Loucy (cell line): ENCODE measurements around the gene LRRC4C.

Source experiments
- H2AFZ ChIP-seq: fragments of 200-600 bp; sonication (generic); 2 replicates; pipeline ENCODE4 v1.6.0; 2016; ENCODE audit warnings: antibody characterized with exemption, mild to moderate bottlenecking, low read length, moderate library complexity
- H3F3A ChIP-seq: fragments of 200-600 bp; 2 replicates; pipeline ENCODE4 v1.6.0; 2016; ENCODE audit warnings: antibody characterized with exemption, low read depth, mild to moderate bottlenecking
- H3K27me3 ChIP-seq: fragments of 200-600 bp; sonication (generic); 2 replicates; pipeline ENCODE4 v1.6.1; 2014; ENCODE audit warnings: low read length, mild to moderate bottlenecking; ENCODE audit not compliant: insufficient read depth, poor library complexity, severe bottlenecking
- H3K36me3 ChIP-seq: fragments of 200-600 bp; sonication (generic); 2 replicates; pipeline ENCODE4 v1.6.1; 2016; ENCODE audit warnings: low read length; ENCODE audit not compliant: insufficient read depth
- H3K4me1 ChIP-seq: fragments of 200-600 bp; sonication (generic); 2 replicates; pipeline ENCODE4 v1.5.1; 2014; ENCODE audit warnings: low read length, mild to moderate bottlenecking; ENCODE audit not compliant: insufficient read depth, poor library complexity, severe bottlenecking
- H3K4me2 ChIP-seq: fragments of 200-600 bp; sonication (generic); 2 replicates; pipeline ENCODE4 v1.6.0; 2014; ENCODE audit warnings: antibody characterized with exemption, low read length, low read depth, mild to moderate bottlenecking; ENCODE audit not compliant: poor library complexity, severe bottlenecking
- H3K4me3 ChIP-seq: fragments of 200-600 bp; sonication (generic); 2 replicates; pipeline ENCODE4 v1.5.1; 2014; ENCODE audit warnings: low read length, mild to moderate bottlenecking, mixed read lengths; ENCODE audit not compliant: poor library complexity, severe bottlenecking
- H3K79me2 ChIP-seq: fragments of 200-600 bp; sonication (generic); 2 replicates; pipeline ENCODE4 v1.6.1; 2014; ENCODE audit warnings: low read length; ENCODE audit not compliant: insufficient read depth
- H3K9ac ChIP-seq: fragments of 200-600 bp; sonication (generic); 2 replicates; pipeline ENCODE4 v1.6.0; 2014; ENCODE audit warnings: mild to moderate bottlenecking, low read depth, low read length, moderate library complexity; ENCODE audit not compliant: poor library complexity, severe bottlenecking
- H3K9me2 ChIP-seq: fragments of 200-600 bp; sonication (generic); replicated peaks from 2 replicates; pipeline ENCODE4 v1.6.1; 2016; ENCODE audit warnings: low read depth, low read length, mixed read lengths
- H3K9me3 ChIP-seq: fragments of 200-600 bp; sonication (generic); 2 replicates; pipeline ENCODE4 v1.6.1; 2014; ENCODE audit warnings: mild to moderate bottlenecking, antibody characterized with exemption, low read length, low read depth; ENCODE audit not compliant: insufficient read depth
- H4K20me1 ChIP-seq: fragments of 200-600 bp; sonication (generic); 2 replicates; pipeline ENCODE4 v1.6.0; 2014; ENCODE audit warnings: antibody characterized with exemption, low read length, mild to moderate bottlenecking; ENCODE audit not compliant: insufficient read depth, poor library complexity, severe bottlenecking
- EZH2phosphoT487 ChIP-seq: fragments of 200-600 bp; IDR thresholded peaks from 2 replicates; pipeline ENCODE4 v1.6.1; 2018; ENCODE audit warnings: antibody characterized with exemption, mild to moderate bottlenecking, moderate library complexity, borderline replicate concordance
- TF ChIP-seq, protein P1 (sequence below): fragments of 200-600 bp; sonication (generic); conservative IDR thresholded peaks from 2 replicates; pipeline ENCODE4 v1.5.1; 2014; ENCODE audit warnings: mild to moderate bottlenecking, antibody characterized with exemption, low read length

LRRC4C gene

DNA sequence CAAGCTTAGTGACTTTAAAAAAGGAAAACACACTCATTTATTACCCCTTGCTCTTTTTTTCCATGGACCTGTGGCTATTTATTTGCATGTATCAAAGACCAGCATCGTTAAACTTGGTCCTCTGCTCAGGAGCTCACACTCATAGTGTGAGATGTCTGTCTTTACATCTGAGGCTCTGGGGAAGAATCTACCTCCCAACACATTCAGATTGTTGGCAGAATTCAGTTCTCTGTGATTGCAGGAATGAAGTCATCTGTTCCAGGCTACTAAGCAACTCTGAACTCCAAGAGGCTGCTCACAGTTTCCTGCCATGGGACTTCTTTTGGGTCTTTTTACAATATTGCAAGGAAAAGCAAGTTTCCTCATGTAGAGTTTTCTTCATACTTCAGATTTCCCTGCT is 138.8 kb downstream of the LRRC4C start:
- H3K9me3 ChIP-seq, result no peaks in the 10 kb centered on the region
- no peak overlapping the region for H3K9ac ChIP-seq
- no peaks in the 10 kb centered on the region for H3K27me3 ChIP-seq
- H3K36me3 ChIP-seq, result no peaks in the 10 kb centered on the region
- H3K4me3 ChIP-seq, result no peak overlapping the region
- H3K79me2 ChIP-seq, result no peaks in the 10 kb centered on the region
- no peaks in the 10 kb centered on the region for H3K9me2 ChIP-seq
- no peak overlapping the region for H2AFZ ChIP-seq
- H3K4me1 ChIP-seq, result no peaks in the 10 kb centered on the region
- TF ChIP-seq, protein P1, sequence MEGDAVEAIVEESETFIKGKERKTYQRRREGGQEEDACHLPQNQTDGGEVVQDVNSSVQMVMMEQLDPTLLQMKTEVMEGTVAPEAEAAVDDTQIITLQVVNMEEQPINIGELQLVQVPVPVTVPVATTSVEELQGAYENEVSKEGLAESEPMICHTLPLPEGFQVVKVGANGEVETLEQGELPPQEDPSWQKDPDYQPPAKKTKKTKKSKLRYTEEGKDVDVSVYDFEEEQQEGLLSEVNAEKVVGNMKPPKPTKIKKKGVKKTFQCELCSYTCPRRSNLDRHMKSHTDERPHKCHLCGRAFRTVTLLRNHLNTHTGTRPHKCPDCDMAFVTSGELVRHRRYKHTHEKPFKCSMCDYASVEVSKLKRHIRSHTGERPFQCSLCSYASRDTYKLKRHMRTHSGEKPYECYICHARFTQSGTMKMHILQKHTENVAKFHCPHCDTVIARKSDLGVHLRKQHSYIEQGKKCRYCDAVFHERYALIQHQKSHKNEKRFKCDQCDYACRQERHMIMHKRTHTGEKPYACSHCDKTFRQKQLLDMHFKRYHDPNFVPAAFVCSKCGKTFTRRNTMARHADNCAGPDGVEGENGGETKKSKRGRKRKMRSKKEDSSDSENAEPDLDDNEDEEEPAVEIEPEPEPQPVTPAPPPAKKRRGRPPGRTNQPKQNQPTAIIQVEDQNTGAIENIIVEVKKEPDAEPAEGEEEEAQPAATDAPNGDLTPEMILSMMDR, result no peak
- TF ChIP-seq EZH2phosphoT487, result no peak
- no peak overlapping the region for H3K4me2 ChIP-seq
- no peaks in the 10 kb centered on the region for H4K20me1 ChIP-seq
- H3F3A ChIP-seq, result no peaks in the 10 kb centered on the region

DNA sequence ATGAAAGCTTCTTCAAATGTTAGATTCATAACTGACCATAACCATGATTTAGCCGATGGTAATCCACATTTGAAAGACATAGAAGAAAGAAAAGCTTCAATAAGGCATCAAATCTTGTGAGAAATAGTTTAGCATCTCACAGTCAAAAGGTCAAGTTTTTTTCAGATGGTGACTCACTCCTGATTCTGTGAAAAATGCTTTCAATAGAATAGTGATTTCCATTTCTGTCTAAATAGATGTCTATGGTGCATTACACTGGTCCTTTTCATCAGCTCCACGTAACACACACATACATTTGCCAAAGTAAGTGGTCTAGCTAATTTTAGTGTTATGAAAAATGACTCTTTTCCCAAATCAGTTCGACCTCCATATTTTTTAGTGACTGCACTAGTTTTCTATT is 139.2 kb downstream of the LRRC4C start:
- TF ChIP-seq EZH2phosphoT487, result no peak
- H3K9ac ChIP-seq, result no peak overlapping the region
- H3K27me3 ChIP-seq, result no peaks in the 10 kb centered on the region
- H4K20me1 ChIP-seq, result no peaks in the 10 kb centered on the region
- H3K4me3 ChIP-seq, result no peak overlapping the region
- H3K4me1 ChIP-seq, result no peaks in the 10 kb centered on the region
- no peak overlapping the region for H2AFZ ChIP-seq
- H3K9me2 ChIP-seq, result no peaks in the 10 kb centered on the region
- H3F3A ChIP-seq, result no peaks in the 10 kb centered on the region
- no peaks in the 10 kb centered on the region for H3K36me3 ChIP-seq
- H3K4me2 ChIP-seq, result no peak overlapping the region
- H3K79me2 ChIP-seq, result no peaks in the 10 kb centered on the region
- H3K9me3 ChIP-seq, result no peaks in the 10 kb centered on the region

DNA sequence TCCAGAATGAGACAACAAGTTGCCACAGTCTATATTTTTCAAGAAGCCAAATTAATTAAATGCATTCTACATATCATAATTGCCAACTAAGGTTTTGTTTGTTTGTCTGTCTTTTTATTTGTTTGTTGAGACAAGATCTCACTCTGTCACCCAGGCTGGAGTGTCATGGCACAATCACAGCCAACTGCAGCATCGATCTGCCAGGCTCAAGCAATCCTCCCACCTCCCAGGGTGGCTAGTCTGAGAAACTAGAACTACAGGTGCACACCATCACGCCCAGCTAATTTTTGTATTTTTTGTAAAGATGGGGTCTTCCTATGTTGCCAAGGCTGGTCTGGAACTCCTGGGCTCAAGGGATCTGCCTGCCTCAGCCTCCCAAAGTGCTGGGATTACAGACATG is 140.0 kb downstream of the LRRC4C start:
- no peak overlapping the region for H3K4me2 ChIP-seq
- H3K27me3 ChIP-seq, result no peaks in the 10 kb centered on the region
- H3K9ac ChIP-seq, result no peak overlapping the region
- no peak overlapping the region for H3K4me3 ChIP-seq
- no peaks in the 10 kb centered on the region for H3K4me1 ChIP-seq
- H2AFZ ChIP-seq, result no peak overlapping the region
- no peaks in the 10 kb centered on the region for H3K79me2 ChIP-seq
- no peaks in the 10 kb centered on the region for H4K20me1 ChIP-seq
- H3K9me3 ChIP-seq, result no peaks in the 10 kb centered on the region
- H3K36me3 ChIP-seq, result no peaks in the 10 kb centered on the region
- TF ChIP-seq, protein P1, result no peak
- TF ChIP-seq EZH2phosphoT487, result no peak
- no peaks in the 10 kb centered on the region for H3K9me2 ChIP-seq
- no peaks in the 10 kb centered on the region for H3F3A ChIP-seq

DNA sequence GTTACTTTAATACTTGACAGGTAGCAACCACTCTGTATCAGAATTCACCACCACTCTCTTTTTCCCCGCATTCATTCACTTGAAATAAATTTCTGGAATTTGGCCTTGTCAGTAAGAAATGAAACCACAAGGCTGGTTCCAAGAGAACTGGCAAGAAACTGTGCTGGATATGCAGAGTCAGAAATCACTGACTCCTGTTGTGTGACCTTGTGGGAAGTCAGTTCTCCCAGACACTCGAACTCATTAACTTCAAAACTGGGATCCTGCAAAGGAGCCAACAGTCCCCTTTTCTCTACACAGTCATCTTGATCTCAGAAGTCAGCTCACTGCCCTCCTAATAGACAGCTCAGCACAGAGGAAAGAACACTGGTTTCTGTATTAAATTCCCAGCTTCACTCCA is 142.7 kb downstream of the LRRC4C start:
- Histone ChIP-seq H3K4me2 (no peak overlapping the region), H3K4me3 (no peak overlapping the region), H3K9me3 (no peaks in the 10 kb centered on the region), H3K27me3 (no peaks in the 10 kb centered on the region), H4K20me1 (no peaks in the 10 kb centered on the region), H3K36me3 (no peaks in the 10 kb centered on the region), H2AFZ (no peak overlapping the region), H3K9me2 (no peaks in the 10 kb centered on the region), H3K79me2 (no peaks in the 10 kb centered on the region), H3K4me1 (no peaks in the 10 kb centered on the region), H3F3A (no peaks in the 10 kb centered on the region), H3K9ac (no peak overlapping the region)
- TF ChIP-seq, protein P1, result no peak
- TF ChIP-seq EZH2phosphoT487, result no peak
